SK-N-SH (cell line): ENCODE data around the gene UNC13D. TPM values are rescaled to one million over a fixed set of nuclear protein-coding genes. Genes with fewer than 3 reads are reported as not detected.

ENCODE experiments used
- CTCF ChIA-PET: fragments of 300-600, 350-600 bp; formaldehyde crosslinking; extraction: SDS; loops from one replicate; lab custom pipeline; 2021; lab: Yijun Ruan, JAX
- POLR2A ChIA-PET: fragments of 350-600 bp; sonication (Branson Sonifier 250); formaldehyde crosslinking; extraction: SDS; loops from one replicate; lab custom pipeline; 2020; ENCODE audit warnings: antibody characterized with exemption, inconsistent platforms; lab: Yijun Ruan, JAX
- DNase-seq: peaks from one replicate; pipeline ENCODE4 v3.0.0; 2012
- H2AFZ ChIP-seq: fragments of 200-600 bp; sonication (generic); 2 replicates; pipeline ENCODE4 v1.8.1; 2016; ENCODE audit warnings: antibody characterized with exemption, mild to moderate bottlenecking, low read depth
- H3F3A ChIP-seq: fragments of 200-600 bp; sonication (generic); replicated peaks from 2 replicates; pipeline ENCODE3; 2016; ENCODE audit warnings: antibody characterized with exemption, mild to moderate bottlenecking; ENCODE audit not compliant: insufficient read depth
- H3K27ac ChIP-seq, 2 experiments: fragments of 200-500 bp in 1 of 2; fragments of 200-600 bp in 1 of 2; sonication (Bioruptor generic) in 1 of 2; sonication (generic), shearing (Covaris generic) in 1 of 2; 2 replicates each; pipeline versions ENCODE4 v1.5.1 to v1.6.1; 2014 to 2016; ENCODE audit warnings: low read depth in 2 of 2, inconsistent platforms in 1 of 2, low read length in 1 of 2, mild to moderate bottlenecking in 1 of 2, mixed read lengths in 1 of 2
- H3K27me3 ChIP-seq: fragments of 200-600 bp; sonication (generic), shearing (Covaris generic); 2 replicates; pipeline ENCODE4 v1.6.1; 2016; ENCODE audit warnings: mixed run types; ENCODE audit not compliant: insufficient read depth
- H3K36me3 ChIP-seq, 2 experiments: fragments of 200-500 bp in 1 of 2; fragments of 200-600 bp in 1 of 2; sonication (Bioruptor generic) in 1 of 2; sonication (generic) in 1 of 2; replicated peaks in 1 of 2; 2 replicates each; pipeline versions ENCODE3 to v1.5.1; 2014 to 2016; ENCODE audit warnings: low read length in 1 of 2, mild to moderate bottlenecking in 1 of 2; ENCODE audit not compliant: insufficient read depth in 2 of 2, control insufficient read depth in 1 of 2
- H3K4me1 ChIP-seq, 2 experiments: fragments of 200-500 bp in 1 of 2; fragments of 200-600 bp in 1 of 2; sonication (Bioruptor generic) in 1 of 2; sonication (generic), shearing (Covaris generic) in 1 of 2; 2 replicates each; pipeline versions ENCODE4 v1.5.1 to v1.6.1; 2014 to 2016; ENCODE audit warnings: low read depth in 1 of 2, low read length in 1 of 2, mixed run types in 1 of 2; ENCODE audit not compliant: insufficient read depth in 2 of 2, control insufficient read depth in 1 of 2
- H3K4me2 ChIP-seq: fragments of 200-600 bp; sonication (generic), shearing (Covaris generic); 2 replicates; pipeline ENCODE4 v1.6.1; 2017; ENCODE audit warnings: mixed run types
- H3K4me3 ChIP-seq, 2 experiments: fragments of 200-500 bp in 1 of 2; fragments of 200-600 bp in 1 of 2; sonication (Bioruptor generic) in 1 of 2; sonication (generic), shearing (Covaris generic) in 1 of 2; 2 replicates each; pipeline versions ENCODE4 v1.5.1 to v1.8.1; 2014 to 2016; ENCODE audit warnings: low read depth in 2 of 2, inconsistent platforms in 1 of 2, low read length in 1 of 2, mild to moderate bottlenecking in 1 of 2, mixed read lengths in 1 of 2, moderate library complexity in 1 of 2
- H3K79me2 ChIP-seq: fragments of 200-600 bp; sonication (generic); 2 replicates; pipeline ENCODE4 v1.8.1; 2017; ENCODE audit warnings: mild to moderate bottlenecking; ENCODE audit not compliant: insufficient read depth
- H3K9ac ChIP-seq: fragments of 200-600 bp; sonication (generic); 2 replicates; pipeline ENCODE4 v1.6.1; 2017; ENCODE audit warnings: mixed run types
- H3K9me2 ChIP-seq: fragments of 200-600 bp; sonication (generic); 2 replicates; pipeline ENCODE4 v1.6.1; 2017; ENCODE audit warnings: mixed run types
- H3K9me3 ChIP-seq: fragments of 200-600 bp; sonication (generic); 2 replicates; pipeline ENCODE4 v1.6.1; 2017; ENCODE audit warnings: mixed run types, mild to moderate bottlenecking, moderate library complexity
- H4K20me1 ChIP-seq: fragments of 200-600 bp; sonication (generic); 2 replicates; pipeline ENCODE4 v1.6.1; 2017; ENCODE audit warnings: mild to moderate bottlenecking, mixed run types; ENCODE audit not compliant: insufficient read depth
- ELF1 ChIP-seq: IDR thresholded peaks from 2 replicates; pipeline ENCODE4 v1.4.0; 2012
- GATA2 ChIP-seq: sonication (generic); formaldehyde crosslinking; IDR thresholded peaks from 2 replicates; pipeline ENCODE4 v1.5.0; 2020; ENCODE audit warnings: mild to moderate bottlenecking, missing genetic modification reagents
- MXI1 ChIP-seq: IDR thresholded peaks from 2 replicates; pipeline ENCODE4 v1.6.1; 2012; ENCODE audit warnings: mild to moderate bottlenecking, low read depth, low read length, improper control_type of control experiment
- NRF1 ChIP-seq: IDR thresholded peaks from 2 replicates; pipeline ENCODE4 v1.6.1; 2012; ENCODE audit warnings: low read depth, mild to moderate bottlenecking, low read length
- PBX3 ChIP-seq: IDR thresholded peaks from 2 replicates; pipeline ENCODE4; 2012
- POLR2AphosphoS5 ChIP-seq: IDR thresholded peaks from 2 replicates; pipeline ENCODE4 v1.6.1; 2012; ENCODE audit warnings: low read depth, low read length
- RXRA ChIP-seq: IDR thresholded peaks from 2 replicates; pipeline ENCODE4 v1.4.0; 2012; ENCODE audit warnings: low read depth, mild to moderate bottlenecking, borderline replicate concordance
- TCF12 ChIP-seq: IDR thresholded peaks from 2 replicates; pipeline ENCODE4 v1.4.0; 2012
- WGBS: methylation state at CpG from one replicate; pipeline ENCODE4 v1.1.6; 2017; ENCODE audit warnings: low lambda C conversion rate; 5-methylcytosine and 5-hydroxymethylcytosine counted together
- polyA plus RNA-seq, 3 experiments: library from polyadenylated mRNA; depleted of rRNA; stranded (reverse); fragments of >200 nt; gene quantifications; 2 replicates each; pipeline ENCODE4 v1.2.3, GENCODE V29; 2012
- TF ChIP-seq, protein P1 (sequence below): IDR thresholded peaks from 2 replicates; pipeline ENCODE4 v1.6.1; 2012; ENCODE audit warnings: mild to moderate bottlenecking, low read depth, low read length, moderate library complexity
- TF ChIP-seq, protein P2 (sequence below): fragments of 150-350 bp; IDR thresholded peaks from 2 replicates; pipeline ENCODE4 v1.6.1; 2016; ENCODE audit warnings: mild to moderate bottlenecking, low read depth, low read length

Gene UNC13D
- polyA plus RNA-seq, 1 of the 3 experiments (the other 2 are of a cell fraction), result 0.99 TPM

- H3K79me2 ChIP-seq, result peaks cover 7% of the 10 kb centered on the region; the same call in 1 of the 2 replicates
- WGBS, result 89% methylated on average over 27 of the region's 27 CpGs
- H4K20me1 ChIP-seq, result no peaks in the 10 kb centered on the region
- H3F3A ChIP-seq, result peaks cover 9% of the 10 kb centered on the region
- H3K4me2 ChIP-seq, result no peak overlapping the region
- ChIA-PET CTCF (interaction anchor here (0.6 to 7.6 kb wide), 6 partner anchors 15 to 63 kb away, joined by 3 to 90 read pairs (median 3); partner anchors contain the start of gene UNC13D), POLR2A (interaction anchor here (1.0 to 1.5 kb wide), 3 partner anchors 15 to 37 kb away, joined by 3 to 4 read pairs (median 3); no protein-coding TSS in a partner anchor)
- H3K9me2 ChIP-seq, result no peaks in the 10 kb centered on the region
- no peak overlapping the region for H3K27ac ChIP-seq
- no peak overlapping the region for H3K9ac ChIP-seq
- peak; percentile 20 for DNase-seq
- no peak overlapping the region for H3K4me3 ChIP-seq
- H3K9me3 ChIP-seq, result no peaks in the 10 kb centered on the region
- H2AFZ ChIP-seq, result no peak overlapping the region
- peaks cover 17 to 41% of the 10 kb centered on the region in 2 experiments for H3K36me3 ChIP-seq
- no peaks in the 10 kb centered on the region for H3K27me3 ChIP-seq
- peaks cover 6 to 10% of the 10 kb centered on the region in 2 experiments; a peak in 3 of 4 replicates for H3K4me1 ChIP-seq
- TF ChIP-seq RXRA (no peak), PBX3 (no peak), MXI1 (no peak), TCF12 (no peak), GATA2 (CRISPR knock-in tag) (no peak), ELF1 (no peak), NRF1 (no peak), POLR2AphosphoS5 (no peak)
- TF ChIP-seq, protein P1, sequence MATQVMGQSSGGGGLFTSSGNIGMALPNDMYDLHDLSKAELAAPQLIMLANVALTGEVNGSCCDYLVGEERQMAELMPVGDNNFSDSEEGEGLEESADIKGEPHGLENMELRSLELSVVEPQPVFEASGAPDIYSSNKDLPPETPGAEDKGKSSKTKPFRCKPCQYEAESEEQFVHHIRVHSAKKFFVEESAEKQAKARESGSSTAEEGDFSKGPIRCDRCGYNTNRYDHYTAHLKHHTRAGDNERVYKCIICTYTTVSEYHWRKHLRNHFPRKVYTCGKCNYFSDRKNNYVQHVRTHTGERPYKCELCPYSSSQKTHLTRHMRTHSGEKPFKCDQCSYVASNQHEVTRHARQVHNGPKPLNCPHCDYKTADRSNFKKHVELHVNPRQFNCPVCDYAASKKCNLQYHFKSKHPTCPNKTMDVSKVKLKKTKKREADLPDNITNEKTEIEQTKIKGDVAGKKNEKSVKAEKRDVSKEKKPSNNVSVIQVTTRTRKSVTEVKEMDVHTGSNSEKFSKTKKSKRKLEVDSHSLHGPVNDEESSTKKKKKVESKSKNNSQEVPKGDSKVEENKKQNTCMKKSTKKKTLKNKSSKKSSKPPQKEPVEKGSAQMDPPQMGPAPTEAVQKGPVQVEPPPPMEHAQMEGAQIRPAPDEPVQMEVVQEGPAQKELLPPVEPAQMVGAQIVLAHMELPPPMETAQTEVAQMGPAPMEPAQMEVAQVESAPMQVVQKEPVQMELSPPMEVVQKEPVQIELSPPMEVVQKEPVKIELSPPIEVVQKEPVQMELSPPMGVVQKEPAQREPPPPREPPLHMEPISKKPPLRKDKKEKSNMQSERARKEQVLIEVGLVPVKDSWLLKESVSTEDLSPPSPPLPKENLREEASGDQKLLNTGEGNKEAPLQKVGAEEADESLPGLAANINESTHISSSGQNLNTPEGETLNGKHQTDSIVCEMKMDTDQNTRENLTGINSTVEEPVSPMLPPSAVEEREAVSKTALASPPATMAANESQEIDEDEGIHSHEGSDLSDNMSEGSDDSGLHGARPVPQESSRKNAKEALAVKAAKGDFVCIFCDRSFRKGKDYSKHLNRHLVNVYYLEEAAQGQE, result no peak
- TF ChIP-seq, protein P2, sequence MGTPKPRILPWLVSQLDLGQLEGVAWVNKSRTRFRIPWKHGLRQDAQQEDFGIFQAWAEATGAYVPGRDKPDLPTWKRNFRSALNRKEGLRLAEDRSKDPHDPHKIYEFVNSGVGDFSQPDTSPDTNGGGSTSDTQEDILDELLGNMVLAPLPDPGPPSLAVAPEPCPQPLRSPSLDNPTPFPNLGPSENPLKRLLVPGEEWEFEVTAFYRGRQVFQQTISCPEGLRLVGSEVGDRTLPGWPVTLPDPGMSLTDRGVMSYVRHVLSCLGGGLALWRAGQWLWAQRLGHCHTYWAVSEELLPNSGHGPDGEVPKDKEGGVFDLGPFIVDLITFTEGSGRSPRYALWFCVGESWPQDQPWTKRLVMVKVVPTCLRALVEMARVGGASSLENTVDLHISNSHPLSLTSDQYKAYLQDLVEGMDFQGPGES, result no peak
Observed at GRCh38 chr17:75812096-75813013, 31.8 kb downstream of the UNC13D start.
